Inferior parietal cortex (tissue), 1 donor: ENCODE results near the gene TFAP2C.
"Not testable (repeated sequence)": the region's sequence is repeated elsewhere in the genome, so short reads cannot be mapped to it uniquely, and the experiment has no call there.

Experiments
- DNase-seq: peaks from one replicate; pipeline ENCODE4 v3.0.0-alpha.2; 2016; ENCODE audit errors: extremely low spot score

Gene TFAP2C

DNA sequence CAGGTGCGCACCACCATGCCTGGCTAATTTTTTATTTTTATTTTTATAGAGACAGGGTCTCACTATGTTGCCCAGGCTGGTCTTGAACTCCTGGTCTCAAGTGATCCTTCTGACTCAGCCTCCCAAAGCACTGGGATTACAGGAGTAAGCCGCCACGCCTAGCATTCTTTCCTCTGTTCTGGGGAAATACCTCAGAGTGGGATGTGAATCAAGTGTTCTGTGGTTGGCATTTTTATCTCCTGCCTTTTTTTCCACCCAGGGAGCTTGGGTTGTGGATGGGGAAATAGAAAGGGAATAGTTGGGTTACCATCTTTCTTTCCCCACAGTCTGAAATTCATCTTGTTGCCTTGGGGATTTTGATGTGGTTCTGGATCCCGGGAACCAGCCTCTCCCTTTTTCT is 24.1 kb downstream of the TFAP2C start:
- no peak for DNase-seq

DNA sequence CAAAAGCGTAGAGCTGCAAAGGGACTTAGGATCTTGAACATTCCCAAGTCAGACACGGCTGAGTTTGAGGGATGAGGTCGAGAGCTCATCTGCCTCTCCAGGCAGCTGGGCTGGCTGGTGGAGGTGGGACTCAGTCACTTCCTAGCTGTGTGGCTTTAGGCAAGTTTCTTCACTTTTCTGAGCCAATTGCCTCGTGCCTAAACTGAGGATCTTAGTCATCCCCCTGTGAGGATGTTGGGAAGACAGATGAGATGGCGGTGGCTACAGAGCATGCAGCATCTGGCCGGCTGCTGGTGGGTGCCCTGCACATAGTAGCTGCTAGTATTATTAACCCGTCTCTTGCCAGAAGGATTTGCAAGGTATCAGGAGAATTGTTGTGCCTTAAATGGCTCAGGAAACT is 27.5 kb downstream of the TFAP2C start:
- DNase-seq, result no peak

DNA sequence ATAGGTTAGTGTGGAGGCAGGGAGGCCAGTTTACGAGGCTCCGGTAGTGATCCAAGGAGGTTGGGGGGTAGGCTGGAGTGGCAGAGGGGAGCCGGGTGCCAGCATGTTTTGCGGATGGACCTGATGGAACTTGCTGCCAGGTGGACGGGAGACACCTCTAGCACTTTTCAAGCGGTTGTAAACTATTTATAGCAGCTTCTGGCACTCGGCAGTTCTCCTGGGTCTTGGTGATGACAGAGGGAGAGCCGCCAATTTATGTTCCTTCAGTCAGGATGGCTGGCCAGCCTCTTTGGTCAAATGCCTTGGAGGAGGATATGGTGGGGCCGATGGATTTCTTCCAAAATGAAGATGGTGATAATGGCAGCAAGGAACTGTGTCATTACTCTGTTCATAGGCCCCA is 28.8 kb downstream of the TFAP2C start:
- no peak for DNase-seq

DNA sequence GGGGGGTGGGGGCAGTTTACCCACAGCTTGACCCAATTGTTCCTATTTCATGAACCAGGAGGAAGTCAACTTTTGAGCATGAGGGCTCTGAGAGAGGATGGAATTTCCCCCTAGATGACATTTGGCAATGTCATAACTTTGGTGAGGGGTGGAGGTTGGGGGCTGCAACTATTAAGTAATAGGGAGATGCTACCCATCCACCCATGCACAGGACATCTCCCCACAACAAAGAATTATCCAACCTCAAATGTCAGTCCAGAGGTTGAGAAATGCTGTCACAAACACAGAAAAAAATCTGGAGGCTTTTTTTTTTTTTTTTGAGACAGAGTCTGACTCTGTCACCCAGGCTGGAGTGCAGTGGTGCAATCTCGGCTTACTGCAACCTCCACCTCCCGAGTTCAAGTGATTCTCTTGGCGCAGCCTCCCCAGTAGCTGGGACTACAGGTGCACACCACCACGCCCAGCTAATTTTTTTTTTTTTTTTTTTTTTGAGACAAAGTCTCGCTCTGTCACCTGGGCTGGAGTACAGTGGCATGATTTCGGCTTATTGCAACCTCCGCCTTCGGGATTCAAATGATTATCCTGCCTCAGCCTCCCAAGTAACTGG is 29.3 kb downstream of the TFAP2C start:
- DNase-seq, result not testable (repeated sequence)

DNA sequence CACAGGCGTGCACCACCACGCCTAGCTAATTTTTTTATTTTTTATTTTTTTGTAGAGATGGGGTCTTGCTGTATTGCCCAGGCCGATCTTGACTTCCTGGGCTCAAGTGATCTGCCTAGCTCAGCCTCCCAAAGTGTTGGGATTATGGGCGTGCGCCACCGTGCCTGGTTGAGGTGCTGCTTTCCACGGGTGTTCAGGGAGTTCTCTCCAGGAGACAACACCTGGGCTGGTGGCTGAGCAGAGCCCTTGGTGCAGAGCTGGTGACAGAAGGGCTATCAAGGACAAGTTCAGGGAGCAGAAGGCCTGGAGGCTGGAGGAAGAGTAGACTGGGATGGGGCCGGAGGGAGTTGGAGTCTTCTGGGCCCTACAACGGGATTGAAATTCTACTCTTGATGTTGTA is 34.6 kb downstream of the TFAP2C start:
- DNase-seq, result no peak

DNA sequence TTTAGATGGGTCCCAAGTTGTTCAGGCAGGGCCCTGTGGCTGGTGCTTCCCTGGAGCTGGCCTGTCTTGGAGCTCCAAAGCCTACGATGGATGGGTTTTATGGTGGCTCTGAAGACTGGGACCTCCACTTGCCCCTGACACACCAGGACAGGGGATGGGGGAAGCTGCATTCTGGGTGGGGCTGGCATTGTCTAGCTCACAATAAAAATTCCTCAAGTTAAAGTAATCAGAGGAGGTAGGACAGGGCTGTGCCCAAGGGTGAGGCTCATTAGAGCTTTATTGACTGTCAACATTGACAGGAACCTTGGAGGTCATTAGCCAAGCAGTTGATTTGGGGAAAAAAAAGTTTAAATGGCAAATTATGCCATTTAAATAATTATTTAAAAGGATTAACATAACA is 35.7 kb downstream of the TFAP2C start:
- DNase-seq, result no peak

DNA sequence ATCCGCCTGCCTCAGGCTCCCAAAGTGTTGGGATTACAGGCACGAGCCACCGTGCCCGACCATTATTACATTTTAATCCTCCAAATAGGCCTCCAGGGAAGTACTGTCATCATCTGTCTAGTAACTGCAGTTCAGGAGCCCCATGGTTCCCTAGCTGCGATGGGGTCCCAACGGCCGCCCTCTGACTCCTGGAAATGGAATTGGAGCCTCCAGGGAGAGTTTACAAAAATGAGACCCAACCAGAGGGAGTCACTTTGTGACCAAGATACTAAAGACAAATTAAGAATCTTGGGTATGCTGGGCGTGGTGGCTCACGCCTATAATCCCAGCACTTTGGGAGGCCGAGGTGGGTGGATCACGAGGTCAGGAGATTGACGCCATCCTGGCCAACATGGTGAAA is 36.7 kb downstream of the TFAP2C start:
- DNase-seq, result no peak

DNA sequence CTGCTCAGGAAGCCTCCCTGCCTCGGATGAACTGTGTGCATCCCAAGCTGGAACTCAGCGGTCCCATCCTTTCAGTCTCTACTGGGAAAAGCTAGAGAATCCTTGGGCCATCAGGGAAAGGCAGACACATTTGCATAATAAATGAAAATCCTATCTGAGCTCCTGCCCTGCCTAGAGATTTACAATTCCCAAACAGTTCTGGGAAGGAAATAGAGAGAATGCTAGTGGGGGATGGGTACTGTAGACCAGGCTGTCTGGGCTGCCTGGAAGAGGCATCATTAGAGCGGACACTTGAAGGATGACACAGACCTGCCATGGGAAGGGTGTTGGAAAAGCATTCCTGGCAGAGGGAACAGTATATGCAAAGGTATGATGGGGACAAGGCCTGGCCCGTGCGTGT is 44.3 kb downstream of the TFAP2C start:
- DNase-seq, result no peak

DNA sequence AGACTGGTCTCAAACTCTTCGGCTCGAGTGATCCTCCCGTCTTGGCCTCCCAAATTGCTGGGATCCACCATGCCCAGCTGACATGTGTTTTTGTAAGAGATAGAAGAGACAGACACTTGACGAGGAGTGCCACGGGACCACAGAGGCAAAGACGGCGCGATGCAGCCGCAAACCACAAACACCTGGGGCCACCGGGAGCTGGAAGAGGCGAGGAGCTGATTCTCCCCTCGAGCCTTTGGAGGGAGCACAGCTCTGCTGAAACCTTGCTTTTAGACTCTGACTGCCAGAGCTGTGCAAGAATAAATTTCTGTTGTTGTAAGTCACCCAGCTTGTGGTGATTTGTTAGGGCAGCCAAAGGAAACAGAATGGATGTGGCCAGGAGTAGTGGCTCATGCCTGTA is 46.9 kb downstream of the TFAP2C start:
- no peak for DNase-seq

DNA sequence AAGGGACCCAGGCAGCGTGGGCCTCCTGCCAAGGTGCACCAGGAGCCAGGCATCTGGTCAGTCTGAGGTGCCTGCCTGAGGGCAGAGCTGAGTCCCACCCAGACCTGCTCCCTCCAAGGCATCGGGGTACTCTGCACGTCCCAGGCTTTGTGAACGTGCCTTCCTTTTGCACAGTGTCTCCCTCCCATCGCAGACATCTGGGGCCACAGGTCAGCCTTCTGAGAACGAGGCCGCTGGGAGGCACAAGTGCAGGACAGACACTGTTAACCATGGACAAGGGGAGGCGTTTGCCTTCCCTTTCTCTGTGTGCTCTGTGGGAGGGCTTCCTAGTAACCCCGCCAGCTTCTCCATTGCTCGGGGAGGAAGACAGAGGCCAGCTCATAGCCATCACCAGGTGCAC is 47.6 kb downstream of the TFAP2C start:
- DNase-seq, result no peak

DNA sequence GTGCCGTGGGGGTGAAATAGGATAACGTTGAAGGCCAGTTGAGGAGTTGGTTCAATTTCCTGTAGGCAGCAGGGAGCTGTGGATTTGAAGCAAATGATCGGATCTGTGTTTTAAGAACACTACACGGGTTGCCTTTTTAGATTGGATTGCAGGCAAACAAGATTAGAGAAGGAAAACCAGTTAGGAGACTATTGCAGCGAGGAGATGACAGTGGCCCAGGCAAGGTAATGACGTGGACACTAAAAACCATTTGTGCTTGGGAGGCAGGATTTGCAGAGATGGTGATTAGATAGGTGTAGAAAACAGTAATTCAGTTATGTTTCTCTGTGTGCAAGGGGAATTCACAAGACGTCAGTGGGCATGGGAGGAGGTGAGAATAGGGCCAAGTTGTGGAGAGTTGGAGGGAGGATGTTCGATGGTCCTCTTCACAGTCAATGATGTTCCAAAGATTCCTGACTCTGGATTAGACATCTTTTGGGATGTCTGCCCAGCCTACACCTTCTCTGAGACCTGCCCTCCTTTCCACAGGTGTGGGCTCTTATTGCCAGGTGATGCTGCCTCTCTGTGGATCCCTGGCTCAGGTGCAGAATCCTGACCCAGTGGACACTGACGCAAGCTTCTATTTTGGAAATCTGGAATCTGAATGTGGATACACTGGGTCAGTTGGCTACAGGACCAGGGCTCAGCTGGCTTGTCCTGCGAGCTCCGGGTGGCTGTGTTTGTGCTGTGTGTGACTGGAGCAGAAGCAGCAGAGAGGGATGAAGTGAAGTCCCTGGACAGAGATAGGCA is 54.2 kb downstream of the TFAP2C start:
- DNase-seq, result no peak

DNA sequence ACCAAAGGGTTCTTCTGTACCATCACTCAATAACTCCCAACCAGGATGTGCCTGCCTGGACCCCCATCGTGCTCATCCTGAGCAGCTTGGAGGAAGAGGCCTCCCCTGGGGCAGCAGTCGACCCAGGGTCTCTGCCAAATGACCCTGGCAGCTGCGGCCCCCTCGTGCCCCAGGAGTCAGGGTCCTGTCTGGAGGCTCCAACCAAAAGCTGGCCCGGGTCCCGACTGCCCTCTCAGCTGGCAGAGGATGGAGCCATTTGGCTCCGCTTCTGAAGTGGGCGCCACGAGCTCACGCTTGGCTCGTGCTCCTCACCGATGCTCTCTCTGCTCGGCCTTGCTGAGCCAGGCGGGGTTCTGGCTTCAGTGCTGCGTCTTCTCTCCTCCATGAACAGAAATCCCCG is 56.8 kb downstream of the TFAP2C start:
- DNase-seq, result no peak

DNA sequence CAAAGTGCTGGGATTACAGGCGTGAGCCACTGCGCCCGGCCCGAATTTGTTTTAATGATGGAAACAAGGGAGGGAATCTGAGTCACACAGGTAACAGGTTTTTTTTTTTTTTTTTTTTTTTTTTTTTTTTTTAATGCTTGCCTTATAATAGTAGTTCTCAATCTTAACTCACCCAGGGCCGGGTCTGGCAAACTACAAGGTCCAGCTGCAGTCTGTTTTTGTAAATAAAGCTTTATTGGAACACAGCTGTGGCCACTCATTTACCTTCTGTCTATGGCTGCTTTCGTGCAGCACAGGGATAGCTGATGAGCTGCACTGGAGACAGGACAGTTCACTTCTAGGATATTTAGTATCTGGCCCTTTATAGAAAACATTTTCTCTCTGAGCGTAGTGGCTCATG is 58.0 kb downstream of the TFAP2C start:
- no peak for DNase-seq

DNA sequence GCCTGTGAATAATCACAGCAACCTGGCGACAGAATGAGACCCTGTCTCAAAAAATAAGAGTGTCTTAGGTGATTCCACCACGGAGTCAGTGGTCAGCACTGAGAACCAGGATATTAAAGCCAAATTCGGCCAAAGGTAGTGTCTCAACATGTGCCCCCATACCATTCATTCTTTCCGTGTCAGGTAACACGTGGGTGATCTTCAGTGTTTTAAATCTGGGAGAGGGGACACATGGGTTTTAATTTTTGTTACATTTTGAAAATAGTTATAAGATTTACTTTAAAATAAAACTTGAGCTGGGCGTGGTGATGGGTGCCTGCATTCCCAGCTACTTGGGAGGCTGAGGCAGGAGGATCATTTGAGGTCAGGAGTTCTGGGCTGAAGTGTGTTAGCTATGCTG is 59.0 kb downstream of the TFAP2C start:
- DNase-seq, result no peak
